ENCODE results near the gene PGS1.
"Not testable (repeated sequence)": the region's sequence is repeated elsewhere in the genome, so short reads cannot be mapped to it uniquely, and the experiment has no call there.

PGS1 gene

GRCh38 chr17:78450696-78451345, 72.4 kb downstream of the PGS1 start:
- no peak for DNase-seq

- DNase-seq, result no peak
Observed at GRCh38 chr17:78451753-78452152, 73.3 kb downstream of the PGS1 start.

- no peak for DNase-seq
Observed at GRCh38 chr17:78454346-78454745, 75.9 kb downstream of the PGS1 start.

- no peak for DNase-seq
Observed at GRCh38 chr17:78458091-78458490, 79.6 kb downstream of the PGS1 start.

DNA sequence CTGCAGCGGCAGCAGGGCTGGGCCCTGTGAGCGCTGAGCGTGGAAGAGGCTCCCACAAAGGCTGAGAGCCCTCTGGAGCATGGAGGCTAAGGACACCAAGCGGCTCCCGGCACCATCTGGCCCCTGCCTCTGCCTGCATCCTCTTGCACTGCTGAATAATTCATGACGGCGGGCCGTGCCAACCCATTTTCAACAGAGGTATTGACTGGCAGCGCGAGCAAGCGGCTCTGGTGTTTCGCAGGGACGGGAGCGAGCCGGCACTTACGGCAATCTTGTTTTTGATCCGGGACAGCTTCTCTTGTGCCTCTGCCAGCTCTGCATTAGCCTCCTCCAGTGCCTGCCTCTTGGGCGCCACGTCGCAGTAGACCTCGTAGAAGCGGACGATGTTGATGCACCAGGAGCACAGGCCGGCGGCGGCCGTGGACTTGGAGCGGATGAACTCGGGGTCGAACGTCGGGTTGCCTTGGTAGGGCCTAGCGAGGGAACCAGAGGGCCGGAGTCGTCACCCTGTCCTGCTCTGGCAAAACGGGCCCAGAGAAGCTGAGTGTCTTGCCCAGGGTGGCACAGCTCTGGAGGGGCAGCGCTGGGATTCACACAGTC, 80.4 kb downstream of the PGS1 start:
- no peak for DNase-seq

- DNase-seq, result no peak
Observed at GRCh38 chr17:78459696-78460095, 81.2 kb downstream of the PGS1 start.

GRCh38 chr17:78460176-78460675, 81.8 kb downstream of the PGS1 start:
- no peak for DNase-seq

DNA sequence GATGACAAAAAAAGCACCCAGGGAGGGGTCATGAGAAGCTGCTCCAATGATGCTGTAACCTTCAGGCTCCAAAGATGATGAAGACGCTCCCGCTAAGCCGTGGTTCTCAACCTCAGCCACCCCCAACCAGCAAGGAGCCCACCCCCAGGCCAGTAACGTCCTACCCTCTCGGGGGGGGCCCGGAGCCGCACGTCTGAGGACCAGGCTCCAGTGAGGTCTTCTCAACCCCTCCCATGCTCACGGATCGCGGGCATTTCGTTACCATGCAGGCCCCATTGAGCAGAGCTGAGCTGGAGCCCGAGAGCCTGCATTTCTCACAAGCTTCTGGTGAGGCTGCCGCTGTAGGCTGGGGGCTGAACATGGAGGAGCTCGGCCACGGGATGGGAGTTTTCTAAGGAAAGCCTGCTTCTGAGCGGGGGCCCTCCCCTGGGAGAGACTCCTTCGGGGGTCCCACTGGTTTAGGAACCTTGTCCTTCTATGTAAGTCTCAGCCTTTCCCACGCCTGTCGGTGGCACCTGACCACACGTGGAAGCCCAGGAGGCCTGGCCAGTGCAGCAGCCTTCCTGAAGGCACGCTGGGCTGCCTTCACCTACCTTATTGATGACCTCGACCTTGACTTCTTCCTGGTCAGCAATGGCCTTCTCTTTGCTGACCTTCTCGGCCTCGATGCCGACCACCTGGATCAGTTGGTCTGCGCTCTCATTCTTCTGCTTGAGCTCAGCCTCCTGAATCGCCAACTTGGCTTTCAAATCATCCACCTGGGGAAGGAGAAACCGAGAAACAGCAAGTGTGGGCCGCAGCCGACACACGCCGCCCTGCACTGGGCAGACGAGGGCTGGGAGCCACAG, 82.7 kb downstream of the PGS1 start:
- DNase-seq, result no peak

DNA sequence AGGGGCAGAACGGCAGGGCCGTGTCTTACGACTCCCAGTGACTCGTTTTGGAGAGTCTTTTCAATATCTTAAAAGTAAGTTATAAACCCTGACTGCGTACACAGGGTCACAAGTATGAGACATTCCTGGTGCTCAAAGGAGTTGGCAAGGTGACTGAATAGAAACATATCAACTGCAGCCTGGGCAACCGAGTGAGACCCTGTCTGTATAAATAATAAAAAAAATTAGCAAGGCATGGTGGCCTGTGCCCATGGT, 83.3 kb downstream of the PGS1 start:
- DNase-seq, result no peak

DNA sequence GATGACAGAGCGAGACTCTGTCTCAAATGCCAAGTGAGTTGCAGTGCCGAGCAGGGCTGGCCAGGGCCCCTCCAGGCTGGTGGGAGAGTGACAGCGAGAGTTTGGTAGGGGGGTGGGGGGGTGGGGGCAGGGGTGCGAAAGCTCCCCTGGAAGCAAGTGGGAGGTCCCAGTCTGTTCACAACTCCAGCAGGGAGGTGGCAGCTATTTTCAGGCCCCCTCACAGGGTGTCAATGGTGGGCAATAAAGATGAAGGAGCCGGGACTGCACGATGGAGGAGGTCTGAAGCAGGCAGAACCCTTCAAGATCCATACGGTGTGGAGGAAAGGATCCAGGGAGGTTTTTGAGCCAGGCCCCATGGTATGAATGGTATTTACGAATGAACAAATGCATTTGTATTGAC, 83.7 kb downstream of the PGS1 start:
- no peak for DNase-seq

DNA sequence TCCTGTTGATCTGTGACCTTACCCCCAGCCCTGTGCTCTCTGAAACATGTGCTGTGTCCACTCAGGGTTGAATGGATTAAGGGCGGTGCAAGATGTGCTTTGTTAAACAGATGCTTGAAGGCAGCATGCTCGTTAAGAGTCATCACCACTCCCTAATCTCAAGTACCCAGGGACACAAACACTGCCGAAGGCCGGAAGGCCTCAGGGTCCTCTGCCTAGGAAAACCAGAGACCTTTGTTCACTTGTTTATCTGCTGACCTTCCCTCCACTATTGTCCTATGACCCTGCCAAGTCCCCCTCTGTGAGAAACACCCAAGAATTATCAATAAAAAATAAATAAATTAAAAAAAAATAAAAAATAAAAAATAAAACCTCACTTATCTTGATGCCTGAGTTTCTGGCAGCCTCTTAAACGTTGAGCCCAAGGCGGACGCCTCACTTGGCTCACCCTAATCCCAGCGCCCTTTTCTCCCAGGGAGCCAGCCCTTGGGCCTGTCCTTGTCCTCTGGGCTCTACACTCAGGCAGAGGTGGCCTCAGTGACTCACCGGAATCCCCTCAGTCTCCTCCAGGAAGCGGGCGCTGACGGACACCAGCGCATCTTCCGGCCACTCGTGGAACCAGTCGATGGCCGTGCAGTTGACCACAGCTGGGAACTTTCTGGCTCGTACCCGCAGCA, 87.8 kb downstream of the PGS1 start:
- not testable (repeated sequence) for DNase-seq

DNA sequence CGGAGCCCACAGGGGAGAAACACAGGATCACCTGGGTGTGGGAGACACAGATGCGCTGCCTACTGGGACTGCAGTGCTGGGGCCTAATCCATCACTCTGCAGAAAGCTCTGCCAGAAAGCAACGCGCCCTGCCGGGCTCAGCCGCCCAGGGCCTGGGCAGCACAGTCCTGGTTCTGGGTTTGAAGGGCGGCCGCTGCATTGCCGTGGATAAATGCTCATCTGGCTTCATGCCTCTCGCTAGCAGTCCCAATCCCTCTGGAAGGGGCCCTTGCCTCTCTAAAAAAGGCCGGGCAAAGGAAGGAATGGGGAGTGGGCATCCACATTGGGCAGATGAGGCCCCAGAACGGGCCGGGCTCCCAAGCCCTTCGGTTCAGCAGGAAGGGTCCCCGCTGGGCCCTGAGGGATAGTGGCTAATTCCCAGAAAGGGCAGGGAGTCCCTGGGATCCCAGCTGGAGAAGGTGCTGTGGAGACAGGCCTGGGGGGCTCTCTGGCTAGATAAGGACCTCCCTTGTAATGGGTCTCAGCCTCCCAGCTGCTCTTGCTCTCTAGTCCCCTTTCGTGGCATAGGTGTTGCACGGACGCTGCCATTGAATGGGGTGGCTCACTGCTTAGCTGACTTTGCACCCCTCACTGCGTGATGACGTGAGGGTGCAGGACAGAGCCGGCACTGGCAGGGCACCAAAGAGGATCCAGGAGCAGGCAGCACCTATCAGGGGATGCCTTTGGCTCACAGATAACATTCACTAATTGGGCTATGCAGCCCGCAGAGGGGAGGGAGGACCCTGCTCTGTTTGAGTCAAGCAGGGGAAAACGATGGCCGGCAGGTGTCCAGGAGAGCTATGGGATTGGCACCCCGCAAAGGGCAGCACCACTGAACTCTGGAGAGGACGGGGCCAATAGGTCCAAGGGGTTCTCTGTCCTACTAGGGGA, 88.6 kb downstream of the PGS1 start:
- no peak for DNase-seq

- no peak for DNase-seq
Observed at GRCh38 chr17:78468366-78468765, 89.9 kb downstream of the PGS1 start.

DNA sequence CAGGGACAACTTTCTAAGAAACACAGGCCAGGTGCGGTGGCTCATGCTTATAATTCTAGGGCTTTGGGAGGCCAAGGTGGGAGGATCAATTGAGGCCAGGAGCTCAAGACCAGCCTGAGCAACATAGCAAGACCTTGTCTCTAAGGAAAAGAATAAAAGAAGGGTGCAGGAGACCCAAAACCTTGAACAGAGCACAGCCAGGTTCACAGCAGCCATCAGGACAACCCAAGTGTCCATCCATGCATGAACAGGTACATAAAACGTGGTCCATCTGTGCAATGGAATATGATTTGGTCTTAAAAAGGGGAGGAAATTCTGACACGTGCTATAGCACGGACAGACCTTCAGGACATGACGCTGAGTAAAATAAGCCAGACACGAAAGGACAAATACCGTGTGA, 91.0 kb downstream of the PGS1 start:
- DNase-seq, result no peak

DNA sequence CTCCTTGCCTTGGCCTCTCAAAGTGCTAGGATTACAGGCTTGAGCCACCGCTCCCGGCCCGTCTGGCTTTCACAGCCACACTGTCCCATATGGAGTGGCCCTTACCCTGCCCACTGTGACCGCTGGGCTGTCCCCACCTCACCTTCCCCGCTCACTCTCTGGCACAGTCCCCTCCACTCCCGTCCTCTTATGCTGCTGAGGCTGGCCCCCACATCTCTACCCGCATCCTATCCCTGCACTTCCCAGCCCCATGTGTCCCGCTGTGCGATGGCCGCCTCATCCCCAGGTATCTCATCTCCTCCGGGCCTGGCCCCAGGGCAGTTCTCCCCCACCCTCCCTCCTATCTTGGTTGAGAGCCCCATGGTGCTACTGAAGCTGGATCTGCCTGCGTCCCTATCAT, 93.2 kb downstream of the PGS1 start:
- no peak for DNase-seq

- DNase-seq, result no peak
Observed at GRCh38 chr17:78472035-78472905, 93.8 kb downstream of the PGS1 start.

DNA sequence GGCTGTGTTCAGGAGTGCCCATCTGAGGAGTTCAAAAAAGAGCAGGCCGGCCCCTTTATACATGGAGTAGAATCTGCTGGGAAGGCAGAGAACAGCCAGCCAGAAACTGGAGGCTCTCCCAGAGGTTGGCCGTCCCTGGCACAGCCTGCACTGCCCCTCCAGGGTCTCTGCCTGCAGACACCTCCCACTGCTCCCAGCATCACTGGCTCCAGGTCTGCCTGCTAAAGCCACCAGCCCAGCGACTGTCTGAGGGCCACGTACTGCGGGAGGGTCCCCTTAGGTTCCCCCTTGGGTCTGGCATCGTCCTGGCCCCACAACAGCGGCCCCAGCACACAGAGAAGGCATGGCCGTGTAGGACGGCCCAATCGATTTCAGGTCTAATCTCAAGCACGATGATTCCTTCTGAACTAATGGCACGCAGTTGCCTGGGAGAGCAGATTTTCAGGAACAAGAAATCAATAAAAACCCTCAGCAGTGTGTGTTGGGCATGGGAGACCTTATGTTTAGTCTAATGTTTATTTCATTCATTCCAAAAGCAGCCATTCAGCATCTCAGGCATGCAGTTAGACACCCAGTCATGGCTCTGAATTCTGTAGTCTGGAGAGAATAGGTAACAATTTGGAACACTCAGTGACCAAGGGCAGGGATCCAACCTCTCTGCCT, 95.6 kb downstream of the PGS1 start:
- no peak for DNase-seq
